ENCODE measurements around the gene PRKCE. TPM values are rescaled to one million over a fixed set of nuclear protein-coding genes. Genes with fewer than 3 reads are reported as not detected.
A peak's percentile ranks its signal among the peaks of the same experiment; 100 is the strongest.

The PRKCE gene
- polyA plus RNA-seq, 4 donors: 8.1 to 10.5 (median 9.3) TPM

- DNase-seq (ENCODE audit: low read depth in 4 of 4, low spot score in 3 of 4): no peak
Observed at GRCh38 chr2:45799679-45800381, 148.4 kb downstream of the PRKCE start.

GRCh38 chr2:45802499-45803138, 151.1 kb downstream of the PRKCE start:
- DNase-seq (ENCODE audit: low read depth in 4 of 4, low spot score in 3 of 4): no peak

- DNase-seq (ENCODE audit: low read depth in 4 of 4, low spot score in 3 of 4): no peak
Observed at GRCh38 chr2:45804987-45805755, 153.7 kb downstream of the PRKCE start.

GRCh38 chr2:45806563-45807358, 155.3 kb downstream of the PRKCE start:
- no peak for DNase-seq (ENCODE audit: low read depth in 4 of 4, low spot score in 3 of 4)

- DNase-seq (ENCODE audit: low read depth in 4 of 4, low spot score in 3 of 4): no peak
Observed at GRCh38 chr2:45808294-45808800, 156.9 kb downstream of the PRKCE start.

- DNase-seq (ENCODE audit: low read depth in 4 of 4, low spot score in 3 of 4): peak in 1 of 4 donors; percentile 26
Observed at GRCh38 chr2:45809205-45809604, 157.7 kb downstream of the PRKCE start.

- DNase-seq (ENCODE audit: low read depth in 4 of 4, low spot score in 3 of 4): peak in 1 of 4 donors; percentile 16
Observed at GRCh38 chr2:45812011-45812500, 160.6 kb downstream of the PRKCE start.

- peak in 1 of 4 donors; percentile 18 for DNase-seq (ENCODE audit: low read depth in 4 of 4, low spot score in 3 of 4)
Observed at GRCh38 chr2:45813003-45813941, 161.8 kb downstream of the PRKCE start.

- DNase-seq (ENCODE audit: low read depth in 4 of 4, low spot score in 3 of 4): no peak
Observed at GRCh38 chr2:45814488-45814887, 163.0 kb downstream of the PRKCE start.

- no peak for DNase-seq (ENCODE audit: low read depth in 4 of 4, low spot score in 3 of 4)
Observed at GRCh38 chr2:45814951-45815621, 163.6 kb downstream of the PRKCE start.

- DNase-seq (ENCODE audit: low read depth in 4 of 4, low spot score in 3 of 4): no peak
Observed at GRCh38 chr2:45816272-45816671, 164.8 kb downstream of the PRKCE start.

- no peak for DNase-seq (ENCODE audit: low read depth in 4 of 4, low spot score in 3 of 4)
Observed at GRCh38 chr2:45818591-45818990, 167.1 kb downstream of the PRKCE start.

- no peak for DNase-seq (ENCODE audit: low read depth in 4 of 4, low spot score in 3 of 4)
Observed at GRCh38 chr2:45820048-45820447, 168.6 kb downstream of the PRKCE start.

GRCh38 chr2:45821558-45822271, 170.2 kb downstream of the PRKCE start:
- DNase-seq (ENCODE audit: low read depth in 4 of 4, low spot score in 3 of 4): peak in 1 of 4 donors; percentile 20

- peak in 1 of 4 donors; percentile 20 for DNase-seq (ENCODE audit: low read depth in 4 of 4, low spot score in 3 of 4)
Observed at GRCh38 chr2:45822272-45822630, 170.8 kb downstream of the PRKCE start.

- DNase-seq (ENCODE audit: low read depth in 4 of 4, low spot score in 3 of 4): no peak
Observed at GRCh38 chr2:45823723-45824206, 172.3 kb downstream of the PRKCE start.

GRCh38 chr2:45825001-45825651, 173.7 kb downstream of the PRKCE start:
- DNase-seq (ENCODE audit: low read depth in 4 of 4, low spot score in 3 of 4): no peak
